ENCODE results near the gene NAMPT. TPM values are rescaled to one million over a fixed set of nuclear protein-coding genes. Genes with fewer than 3 reads are reported as not detected.
"Not testable (repeated sequence)": the region's sequence is repeated elsewhere in the genome, so short reads cannot be mapped to it uniquely, and the experiment has no call there.

Gene NAMPT
- total RNA-seq, 1 donor from 2014 or later = 121 TPM

DNA sequence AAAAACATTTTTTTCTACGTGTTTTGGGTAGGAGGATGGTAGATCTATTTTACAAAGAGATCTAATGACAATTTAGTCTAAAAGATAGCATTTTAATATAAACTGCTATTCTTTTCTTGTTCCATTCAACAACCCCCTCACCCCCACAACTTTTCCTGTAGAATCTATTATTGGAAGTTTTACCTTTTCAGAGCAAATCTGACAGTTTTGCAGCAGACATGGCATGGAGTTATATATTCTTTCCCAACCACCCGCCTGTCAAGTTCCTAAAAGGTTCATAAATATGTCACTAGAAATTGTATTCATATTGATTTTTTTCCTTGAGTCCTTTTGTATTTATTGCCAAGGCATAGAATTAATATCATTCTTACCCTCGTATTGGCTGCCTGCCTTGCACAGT is 21.5 kb upstream of the NAMPT start:
- no peak for DNase-seq (ENCODE audit: low spot score)
- intact Hi-C loops (cut with DNase I) = no loop called here

DNA sequence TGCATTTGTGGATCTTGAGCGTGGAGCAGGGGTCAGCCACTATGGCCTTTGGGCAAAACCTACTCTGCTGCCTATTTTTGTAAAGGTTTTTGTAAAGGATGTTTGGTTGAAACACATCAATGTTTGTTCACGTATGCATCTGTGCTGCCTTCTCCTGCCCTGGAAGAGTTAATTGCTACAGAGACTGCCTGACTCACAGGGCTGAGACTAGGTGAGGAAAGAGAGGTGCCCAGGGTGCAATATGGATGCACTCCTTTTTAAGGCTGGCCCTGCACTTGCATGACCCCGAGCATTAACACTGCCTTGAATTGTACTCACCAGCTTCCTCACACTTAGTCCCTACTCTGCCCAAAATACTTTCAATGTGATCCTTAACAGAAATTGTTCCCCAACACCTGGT is 20.9 kb upstream of the NAMPT start:
- intact Hi-C loops (cut with DNase I) = no loop called here
- DNase-seq (ENCODE audit: low spot score) = no peak

DNA sequence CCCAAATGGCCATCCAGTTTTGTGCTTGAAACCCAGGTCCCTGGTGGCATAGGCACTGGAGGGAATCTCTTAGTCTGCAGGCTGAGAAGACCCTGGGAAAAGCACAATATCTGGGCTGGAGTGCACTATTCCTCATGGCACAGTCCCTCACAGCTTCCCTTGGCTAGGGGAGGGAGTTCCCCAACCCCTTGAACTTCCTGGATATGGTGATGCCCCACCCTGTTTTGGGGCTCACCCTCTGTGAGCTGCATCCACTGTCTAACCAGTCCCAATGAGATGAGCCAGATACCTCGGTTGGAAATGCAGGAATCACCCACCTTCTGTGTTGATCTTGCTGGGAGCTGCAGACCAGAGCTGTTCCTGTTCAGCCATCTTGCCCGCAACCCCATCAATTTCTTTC is 19.8 kb upstream of the NAMPT start:
- intact Hi-C loops (cut with DNase I) = no loop called here
- no peak for DNase-seq (ENCODE audit: low spot score)

DNA sequence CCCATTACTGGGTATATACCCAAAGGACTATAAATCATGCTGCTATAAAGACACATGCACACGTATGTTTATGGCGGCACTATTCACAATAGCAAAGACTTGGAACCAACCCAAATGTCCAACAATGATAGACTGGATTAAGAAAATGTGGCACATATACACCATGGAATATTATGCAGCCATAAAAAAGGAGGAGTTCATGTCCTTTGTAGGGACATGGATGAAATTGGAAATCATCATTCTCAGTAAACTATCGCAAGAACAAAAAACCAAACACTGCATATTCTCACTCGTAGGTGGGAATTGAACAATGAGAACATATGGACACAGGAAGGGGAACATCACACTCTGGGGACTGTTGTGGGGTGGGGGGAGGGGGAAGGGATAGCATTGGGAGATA is 13.8 kb upstream of the NAMPT start:
- intact Hi-C loops (cut with DNase I); DNase-seq (ENCODE audit: low spot score): not testable (repeated sequence)

DNA sequence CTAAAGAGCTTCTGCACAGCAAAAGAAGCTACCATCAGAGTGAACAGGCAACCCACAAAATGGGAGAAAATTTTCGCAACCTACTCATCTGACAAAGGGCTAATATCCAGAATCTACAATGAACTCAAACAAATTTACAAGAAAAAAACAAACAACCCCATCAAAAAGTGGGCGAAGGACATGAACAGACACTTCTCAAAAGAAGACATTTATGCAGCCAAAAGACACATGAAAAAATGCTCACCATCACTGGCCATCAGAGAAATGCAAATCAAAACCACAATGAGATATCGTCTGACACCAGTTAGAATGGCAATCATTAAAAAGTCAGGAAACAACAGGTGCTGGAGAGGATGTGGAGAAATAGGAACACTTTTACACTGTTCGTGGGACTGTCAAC is 13.4 kb upstream of the NAMPT start:
- intact Hi-C loops (cut with DNase I); DNase-seq (ENCODE audit: low spot score): not testable (repeated sequence)

DNA sequence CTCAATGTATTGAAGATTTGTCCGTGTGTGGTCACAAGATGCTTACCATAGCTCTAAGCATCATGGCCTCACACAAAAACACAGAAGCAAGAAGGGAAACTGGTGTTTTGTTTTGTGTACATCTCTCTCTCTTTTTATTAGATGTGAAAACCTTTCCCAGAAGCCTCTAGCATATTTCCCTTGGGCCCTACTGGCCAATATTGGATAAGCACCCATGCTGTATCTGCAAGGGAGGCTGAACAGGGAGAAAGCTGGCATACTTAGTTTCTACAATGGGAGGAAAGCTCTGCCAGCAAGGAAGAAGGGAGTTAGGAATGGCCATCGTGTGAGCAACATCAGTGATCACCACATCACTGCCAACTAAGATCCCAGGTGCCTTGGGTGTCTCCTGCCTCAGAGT is 9.6 kb upstream of the NAMPT start:
- intact Hi-C loops (cut with DNase I) = no loop called here
- no peak for DNase-seq (ENCODE audit: low spot score)

DNA sequence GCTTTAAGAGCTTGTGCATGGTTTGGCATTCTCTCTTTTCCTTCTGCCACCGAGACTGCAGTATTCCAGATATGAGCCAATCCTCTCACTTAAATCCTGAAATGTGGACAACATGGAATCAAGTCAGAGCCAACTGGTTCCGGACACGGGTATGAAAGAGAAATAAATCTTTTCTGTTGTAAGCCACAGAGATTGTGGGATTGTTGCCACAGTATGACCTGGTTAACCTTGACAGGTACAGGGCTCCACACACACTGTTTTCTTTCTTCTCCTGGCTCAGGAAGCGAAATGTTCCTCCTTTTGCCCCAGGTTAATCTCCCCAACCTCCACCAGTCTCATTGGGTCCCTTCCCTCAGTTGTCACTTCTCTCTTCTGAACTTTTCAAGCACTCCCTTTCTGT is 6.5 kb upstream of the NAMPT start:
- no peak for DNase-seq (ENCODE audit: low spot score)
- intact Hi-C loops (cut with DNase I) = no loop called here

DNA sequence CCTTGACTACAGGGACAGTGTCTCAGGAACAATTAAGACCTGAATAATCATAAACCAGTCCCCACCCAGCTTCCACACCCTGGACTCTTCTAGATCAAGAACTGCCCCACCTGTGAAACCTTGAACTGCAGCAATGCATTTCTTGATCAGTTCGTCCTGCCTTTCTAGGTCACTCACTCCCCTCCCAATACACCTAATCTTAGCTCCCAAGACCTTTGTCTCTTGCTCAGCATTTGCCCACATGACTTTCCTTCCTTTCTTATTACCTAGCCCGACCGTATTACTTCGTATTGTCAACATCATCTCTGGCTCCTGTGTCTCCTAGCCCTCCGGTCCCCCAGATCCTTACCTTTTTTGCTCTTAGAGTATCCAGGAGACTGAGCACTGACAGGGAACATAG is 5.5 kb upstream of the NAMPT start:
- no peak for DNase-seq (ENCODE audit: low spot score)
- intact Hi-C loops (cut with DNase I) = no loop called here

DNA sequence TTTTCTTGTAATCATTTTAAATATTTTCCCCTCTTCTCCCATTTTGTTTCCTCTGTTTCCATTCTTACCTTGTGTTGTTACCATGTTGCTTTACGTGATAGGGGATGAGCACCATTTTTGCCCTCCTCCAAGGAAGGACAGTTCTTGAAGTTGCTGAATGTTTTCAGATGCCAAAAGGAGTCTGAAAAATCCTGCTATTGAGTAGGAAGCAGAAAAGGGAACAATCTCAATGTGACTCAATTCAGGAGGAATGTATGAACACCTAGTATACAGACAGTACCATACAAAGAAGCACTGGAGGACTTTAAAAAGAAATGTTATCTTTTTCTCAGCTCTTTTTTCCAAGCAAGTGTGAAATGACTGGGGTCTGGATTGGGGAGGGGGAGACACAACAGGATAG is 5.1 kb upstream of the NAMPT start:
- intact Hi-C loops (cut with DNase I) = loop anchor here (10.0 kb wide), 1 partner anchor 175 kb away; no protein-coding TSS in a partner anchor
- DNase-seq (ENCODE audit: low spot score) = no peak

DNA sequence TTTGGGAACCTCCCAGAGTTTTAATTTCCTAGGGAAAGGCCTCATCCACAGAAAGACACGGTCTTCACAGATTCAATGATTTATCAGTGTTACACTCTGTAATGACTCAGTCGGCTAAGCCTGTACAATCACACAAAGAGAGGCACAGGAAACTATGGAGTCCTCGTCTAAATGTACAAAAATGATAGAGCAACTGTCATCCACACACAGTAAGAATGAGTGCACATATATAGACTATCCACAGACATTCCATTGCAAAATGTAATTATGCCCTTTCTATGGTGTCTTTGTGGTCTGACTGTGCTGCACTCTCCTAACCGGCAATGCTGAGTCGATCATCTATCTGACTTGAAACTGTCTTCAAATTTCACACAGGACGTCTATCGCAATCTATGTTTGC is 3.5 kb upstream of the NAMPT start:
- intact Hi-C loops (cut with DNase I) = loop anchor here (10.0 kb wide), 1 partner anchor 177 kb away; no protein-coding TSS in a partner anchor
- no peak for DNase-seq (ENCODE audit: low spot score)

DNA sequence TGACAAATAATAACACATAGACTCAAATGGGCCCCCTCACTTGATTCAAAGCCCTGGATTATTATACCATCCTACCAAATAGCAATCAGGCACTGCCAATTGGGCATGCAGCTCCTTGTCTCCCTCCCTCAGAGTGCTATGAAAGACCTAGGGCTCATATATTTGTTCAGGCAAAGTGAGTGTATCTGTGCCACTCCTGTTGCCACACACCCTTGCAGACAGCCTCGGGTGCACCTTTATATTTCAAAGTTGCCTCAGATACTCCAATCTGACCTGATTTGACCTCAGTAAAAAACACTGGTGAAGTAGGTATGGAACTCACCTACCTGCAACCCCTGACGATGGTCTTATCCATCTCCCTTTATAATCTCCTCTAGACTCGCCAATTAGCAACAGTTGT is 3.0 kb upstream of the NAMPT start:
- intact Hi-C loops (cut with DNase I) = loop anchor here (10.0 kb wide), 1 partner anchor 177 kb away; no protein-coding TSS in a partner anchor
- no peak for DNase-seq (ENCODE audit: low spot score)

DNA sequence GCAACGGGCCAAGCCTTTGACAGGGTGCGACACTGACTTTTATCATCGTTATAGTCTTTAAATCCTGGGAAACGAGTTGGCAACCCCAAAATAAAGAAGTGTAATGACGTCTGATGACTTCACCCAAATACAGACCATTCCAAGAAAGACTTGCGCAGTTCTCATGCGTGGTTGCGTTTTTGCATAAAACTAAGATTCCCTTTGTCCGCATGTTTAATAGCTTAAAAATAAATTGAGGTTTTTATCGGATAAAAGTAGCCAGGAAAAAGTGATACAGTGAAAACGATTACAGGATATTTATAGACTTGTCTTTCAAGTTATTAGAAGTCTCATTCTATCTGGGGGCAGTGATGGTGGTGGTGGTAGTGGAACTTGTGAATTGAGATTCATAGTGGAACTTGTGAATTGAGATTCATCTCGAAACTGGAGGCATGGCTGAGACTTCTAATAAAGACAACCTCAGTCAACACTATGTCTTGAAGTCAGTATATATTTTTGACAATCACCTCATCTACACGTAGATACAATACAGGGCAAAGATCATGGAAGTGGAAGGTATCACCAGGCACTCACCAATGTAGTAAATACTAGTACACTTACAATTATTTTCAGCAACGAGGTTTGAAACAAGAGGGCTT is 1.2 kb upstream of the NAMPT start:
- intact Hi-C loops (cut with DNase I) = loop anchor here (1.0 to 10.0 kb wide), 5 partner anchors 69 to 221 kb away; no protein-coding TSS in a partner anchor
- no peak for DNase-seq (ENCODE audit: low spot score)

DNA sequence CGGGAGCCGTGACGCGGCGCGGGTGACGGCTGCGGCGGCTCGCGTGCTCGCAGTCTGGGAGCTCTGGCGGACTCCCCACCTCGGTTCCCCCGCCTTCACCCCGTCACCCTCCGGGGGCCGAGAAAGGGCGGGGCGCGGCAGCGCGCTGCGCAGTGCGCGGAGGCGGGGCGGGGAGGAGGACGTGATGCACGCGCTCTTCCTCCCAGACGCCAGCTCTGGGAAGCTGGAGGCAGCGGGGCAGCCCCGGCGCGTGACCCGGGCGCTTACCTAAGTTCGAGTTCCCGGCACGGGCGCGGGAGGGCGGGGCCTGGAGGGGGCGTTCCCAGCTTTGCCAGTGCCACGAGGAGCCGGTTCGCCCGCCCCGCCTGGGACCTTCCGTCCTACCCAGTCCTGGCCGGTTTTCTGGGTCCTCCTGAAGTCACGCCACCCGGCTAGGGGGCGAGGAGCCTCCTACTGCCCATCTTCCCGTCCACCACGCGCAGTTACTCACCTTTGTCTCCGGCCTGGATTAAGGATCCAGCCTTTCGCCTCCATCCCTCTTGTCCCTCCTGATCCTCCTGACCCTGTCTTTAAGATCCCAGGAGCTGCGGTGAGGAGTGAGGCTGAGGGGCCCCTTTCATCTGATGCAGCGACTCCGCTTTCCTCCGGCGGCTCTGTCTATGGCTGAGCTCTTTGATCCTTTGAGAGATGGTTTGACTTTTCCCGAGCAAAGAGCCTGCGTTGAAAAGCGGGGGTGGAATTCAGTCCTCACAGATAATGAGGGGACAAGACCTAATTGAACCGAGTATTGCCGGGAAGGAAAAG is 470 bp upstream of the NAMPT start:
- intact Hi-C loops (cut with DNase I) = loop anchor here (1.0 to 10.0 kb wide), 5 partner anchors 68 to 220 kb away; no protein-coding TSS in a partner anchor
- DNase-seq (ENCODE audit: low spot score) = peak; percentile 99

DNA sequence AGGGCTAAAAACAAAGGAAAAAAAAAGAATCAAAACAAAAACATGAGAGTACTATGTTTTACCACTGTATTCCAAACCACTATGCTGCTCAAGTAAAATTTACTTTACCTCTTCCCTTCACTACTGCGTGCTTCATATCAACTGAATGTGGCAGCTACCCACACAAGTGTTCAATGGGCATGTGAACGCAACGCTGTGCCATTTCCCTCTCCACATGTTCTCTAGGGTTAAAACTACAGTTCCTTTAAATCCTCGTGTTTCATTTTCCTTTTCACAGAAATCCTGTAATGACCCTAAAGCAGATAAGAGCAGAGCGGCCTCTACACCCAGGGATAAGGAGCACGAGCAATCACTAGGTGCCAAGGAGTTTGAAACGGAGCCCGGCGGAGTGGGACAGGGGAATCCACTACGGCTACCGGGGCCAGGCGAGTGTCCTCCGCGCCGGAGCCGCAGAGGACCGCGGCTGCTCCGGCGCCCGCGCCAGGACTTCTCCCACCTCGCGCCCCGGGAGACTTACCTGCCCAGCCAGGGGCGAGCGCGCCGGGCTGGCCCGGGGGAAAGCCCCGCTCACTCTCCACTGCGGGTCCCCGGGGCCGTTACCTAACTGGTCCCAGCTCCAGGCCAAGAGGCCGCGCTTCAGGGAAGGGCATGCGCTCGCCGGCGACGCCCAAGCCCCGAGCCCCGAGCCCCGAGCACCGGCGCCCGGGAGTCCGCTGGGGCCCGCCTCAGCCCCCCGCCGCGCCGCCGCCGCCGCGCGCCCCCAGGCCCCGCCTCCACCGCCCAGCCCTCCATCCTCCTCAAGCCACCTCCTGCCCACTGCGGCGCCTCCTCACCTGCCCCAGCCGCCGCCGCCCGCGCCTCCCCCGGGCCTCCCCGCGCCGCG is 711 bp downstream of the NAMPT start:
- DNase-seq (ENCODE audit: low spot score) = peak; percentile 81
- intact Hi-C loops (cut with DNase I) = loop anchor here (2.0 to 10.0 kb wide), 4 partner anchors 105 to 219 kb away; no protein-coding TSS in a partner anchor

DNA sequence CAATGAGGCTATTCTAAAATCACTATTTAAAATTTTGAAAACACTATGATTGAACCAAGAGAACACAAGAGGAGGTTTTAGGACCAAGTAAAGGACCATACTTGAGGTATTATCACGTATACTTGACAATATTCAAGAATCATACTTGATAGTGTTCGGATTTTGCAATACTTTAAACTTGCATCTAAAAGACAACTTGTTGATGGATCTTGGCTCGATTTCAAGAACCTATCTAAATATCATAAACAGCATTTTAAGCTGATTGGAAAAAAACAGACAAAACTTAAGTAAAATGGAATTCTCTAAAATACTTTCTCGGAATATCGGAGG is 1.3 kb downstream of the NAMPT start:
- no peak for DNase-seq (ENCODE audit: low spot score)
- intact Hi-C loops (cut with DNase I) = loop anchor here (10.0 kb wide), 1 partner anchor 181 kb away; no protein-coding TSS in a partner anchor

DNA sequence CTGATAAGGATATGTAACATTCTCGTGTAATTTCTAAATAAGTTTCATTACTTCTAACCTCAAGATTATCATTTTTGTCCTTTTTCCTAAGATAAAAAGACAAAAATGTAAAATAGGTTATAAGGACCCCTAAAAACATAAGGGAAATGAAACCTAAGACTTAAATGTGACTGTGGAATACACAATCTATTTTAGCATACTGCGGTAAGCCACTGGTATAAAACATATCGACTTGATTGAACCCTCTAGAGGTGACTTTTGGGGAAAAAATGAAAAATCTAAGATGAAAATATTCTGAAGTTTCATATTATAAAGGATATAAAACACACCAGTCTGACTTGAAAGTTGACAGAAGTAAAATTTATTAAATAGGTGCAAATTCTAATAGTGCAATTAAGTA is 1.9 kb downstream of the NAMPT start:
- intact Hi-C loops (cut with DNase I) = loop anchor here (10.0 kb wide), 1 partner anchor 182 kb away; no protein-coding TSS in a partner anchor
- DNase-seq (ENCODE audit: low spot score) = no peak

DNA sequence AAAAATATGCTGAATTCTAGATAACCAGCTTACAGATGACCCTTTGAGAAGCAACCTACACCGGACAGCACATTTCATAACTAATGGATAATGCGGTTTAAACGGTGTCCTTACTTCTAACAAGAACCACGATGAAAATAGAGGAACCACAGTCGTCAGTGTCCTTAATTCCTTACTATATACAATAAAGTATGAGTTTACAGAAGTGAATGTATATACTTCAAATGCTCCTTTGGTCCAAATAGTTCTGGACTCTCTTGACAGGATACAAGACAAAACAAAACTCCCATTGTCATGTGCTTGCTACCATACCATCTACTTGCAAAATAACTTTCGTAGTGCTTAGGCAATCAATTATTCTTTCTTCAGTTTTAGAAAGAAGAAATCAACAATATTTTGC is 2.4 kb downstream of the NAMPT start:
- DNase-seq (ENCODE audit: low spot score) = no peak
- intact Hi-C loops (cut with DNase I) = loop anchor here (10.0 kb wide), 1 partner anchor 182 kb away; no protein-coding TSS in a partner anchor

DNA sequence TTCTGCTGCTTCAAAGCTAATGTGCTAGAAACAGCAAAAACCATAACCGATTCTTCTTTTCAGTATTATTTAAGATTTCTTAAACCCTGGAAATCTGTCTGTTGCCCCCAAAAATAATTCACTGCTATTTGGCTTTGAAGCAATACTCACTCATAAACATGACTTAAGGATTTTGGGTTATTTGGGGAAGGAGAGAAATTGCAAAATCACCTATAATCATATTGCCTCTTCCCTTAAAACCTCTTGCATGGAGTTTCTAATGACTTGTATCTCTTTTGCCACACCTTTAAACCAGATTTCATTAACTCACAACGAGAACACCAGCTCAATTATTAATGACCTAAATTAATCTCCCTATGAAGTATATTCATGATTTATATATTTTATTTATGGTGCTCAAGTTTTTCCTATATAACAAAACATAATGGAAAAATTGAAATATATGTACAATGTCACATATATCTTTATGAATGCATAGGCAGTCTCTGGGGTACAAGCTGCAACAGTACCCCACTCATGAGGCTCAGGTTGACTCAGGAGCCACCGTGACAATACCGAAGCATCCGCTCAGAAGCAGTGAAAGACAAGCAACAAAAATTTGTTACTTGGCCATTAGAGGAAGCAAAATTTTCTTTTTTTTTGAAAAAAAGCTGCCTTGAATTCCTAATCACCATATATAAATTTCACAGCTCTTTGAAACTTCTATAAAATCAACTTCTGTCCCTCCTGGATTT is 3.0 kb downstream of the NAMPT start:
- DNase-seq (ENCODE audit: low spot score) = no peak
- intact Hi-C loops (cut with DNase I) = loop anchor here (10.0 kb wide), 1 partner anchor 183 kb away; no protein-coding TSS in a partner anchor

DNA sequence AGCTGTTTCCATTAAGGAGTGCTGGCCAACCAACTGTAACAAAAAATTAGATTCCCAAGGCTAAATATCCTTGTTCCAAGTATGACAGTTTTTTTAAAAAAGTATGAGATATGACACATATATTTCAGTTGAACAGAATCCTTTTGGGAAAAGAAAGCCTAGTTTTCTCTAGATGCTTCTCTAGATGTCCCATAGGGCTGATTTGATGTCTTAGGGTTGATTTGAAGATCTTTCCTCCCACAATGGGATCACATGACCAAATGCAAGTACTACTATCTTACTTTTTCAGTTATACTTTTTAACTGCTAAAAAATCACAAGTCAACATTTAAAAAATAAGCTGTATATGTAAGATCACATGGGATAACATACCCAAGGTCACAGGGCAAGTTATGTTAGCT is 3.7 kb downstream of the NAMPT start:
- intact Hi-C loops (cut with DNase I) = loop anchor here (10.0 kb wide), 1 partner anchor 184 kb away; no protein-coding TSS in a partner anchor

More for the DNA sequence above, 3.7 kb downstream of the NAMPT start:
- no peak for DNase-seq (ENCODE audit: low spot score)

Data from cardiac septum (tissue), 1 donor.